Adrenal gland (tissue), 5 donors: ENCODE data around the gene CPB2.

Experiments used
- POLR2A ChIP-seq, 2 donors: fragments of 450-650 bp; IDR thresholded peaks; one replicate each; pipeline ENCODE4 v1.6.1; 2017; ENCODE audit warnings: antibody characterized with exemption in 2 of 2, mild to moderate bottlenecking in 2 of 2, moderate library complexity in 1 of 2
- TF ChIP-seq, protein P1 (sequence below), 6 experiments: fragments of 450-650 bp in 4 of 6; fragments of 200-600 bp in 2 of 6; sonication (generic) in 1 of 6; IDR thresholded peaks; 1 replicate in 5 of 6; 2 replicates in 1 of 6; pipeline versions ENCODE4 v1.5.1 to v1.8.0; 2016 to 2021; ENCODE audit warnings: antibody characterized with exemption in 6 of 6, mild to moderate bottlenecking in 2 of 6, moderate library complexity in 1 of 6
- donor health status: DM: no; HTN: no; CAD: no.

DNA sequence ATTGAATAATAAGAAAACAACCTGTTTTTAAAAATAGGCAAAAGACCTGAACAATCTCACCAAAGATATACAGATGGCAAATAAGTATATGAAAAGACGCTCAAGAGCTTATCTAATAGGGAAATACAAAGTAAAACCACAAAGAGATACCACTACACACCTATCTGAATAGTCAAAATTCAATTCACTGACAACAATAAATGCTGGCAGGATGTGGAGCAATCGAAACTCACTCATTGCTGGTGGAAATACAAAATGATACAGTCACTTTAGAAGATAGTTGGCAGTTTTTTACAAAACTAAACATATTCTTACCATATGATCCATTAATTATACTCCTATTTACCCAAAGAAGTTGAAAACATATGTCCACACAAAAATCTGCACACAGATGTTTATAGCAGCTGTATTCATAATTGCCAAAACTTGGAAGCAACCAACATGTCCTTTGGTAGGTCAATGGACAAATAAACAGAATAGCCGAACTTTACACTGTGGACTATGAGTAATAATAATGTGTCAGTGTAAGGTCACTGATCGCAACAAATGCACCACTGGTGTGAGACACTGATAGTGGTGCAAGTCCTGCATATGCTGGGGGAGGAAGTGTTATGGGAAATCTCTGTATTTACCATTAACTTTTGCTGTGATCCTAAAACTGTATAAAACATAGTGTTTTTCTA lies 73.1 kb downstream of the CPB2 start:
- TF ChIP-seq, protein P1, sequence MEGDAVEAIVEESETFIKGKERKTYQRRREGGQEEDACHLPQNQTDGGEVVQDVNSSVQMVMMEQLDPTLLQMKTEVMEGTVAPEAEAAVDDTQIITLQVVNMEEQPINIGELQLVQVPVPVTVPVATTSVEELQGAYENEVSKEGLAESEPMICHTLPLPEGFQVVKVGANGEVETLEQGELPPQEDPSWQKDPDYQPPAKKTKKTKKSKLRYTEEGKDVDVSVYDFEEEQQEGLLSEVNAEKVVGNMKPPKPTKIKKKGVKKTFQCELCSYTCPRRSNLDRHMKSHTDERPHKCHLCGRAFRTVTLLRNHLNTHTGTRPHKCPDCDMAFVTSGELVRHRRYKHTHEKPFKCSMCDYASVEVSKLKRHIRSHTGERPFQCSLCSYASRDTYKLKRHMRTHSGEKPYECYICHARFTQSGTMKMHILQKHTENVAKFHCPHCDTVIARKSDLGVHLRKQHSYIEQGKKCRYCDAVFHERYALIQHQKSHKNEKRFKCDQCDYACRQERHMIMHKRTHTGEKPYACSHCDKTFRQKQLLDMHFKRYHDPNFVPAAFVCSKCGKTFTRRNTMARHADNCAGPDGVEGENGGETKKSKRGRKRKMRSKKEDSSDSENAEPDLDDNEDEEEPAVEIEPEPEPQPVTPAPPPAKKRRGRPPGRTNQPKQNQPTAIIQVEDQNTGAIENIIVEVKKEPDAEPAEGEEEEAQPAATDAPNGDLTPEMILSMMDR (IDR thresholded peaks at IDR 0.05), result no peak
- TF ChIP-seq POLR2A (IDR thresholded peaks at IDR 0.05), result no peak
